HUES6 (cell line): ENCODE data around the gene CYP3A5.

Experiments used
- H3K27ac ChIP-seq: 2 replicates; pipeline ENCODE4 v1.7.0; 2013; ENCODE audit warnings: low read depth, mild to moderate bottlenecking, low read length, inconsistent platforms
- H3K27me3 ChIP-seq: 2 replicates; pipeline ENCODE4 v1.6.1; 2013; ENCODE audit warnings: low read length; ENCODE audit not compliant: control insufficient read depth, insufficient read depth
- H3K36me3 ChIP-seq: 2 replicates; pipeline ENCODE4 v1.6.1; 2013; ENCODE audit warnings: low read length; ENCODE audit not compliant: control insufficient read depth, insufficient read depth
- H3K4me1 ChIP-seq: 2 replicates; pipeline ENCODE4 v1.6.1; 2013; ENCODE audit warnings: low read length; ENCODE audit not compliant: control insufficient read depth, insufficient read depth
- H3K4me3 ChIP-seq: 2 replicates; pipeline ENCODE4 v1.5.1; 2013; ENCODE audit warnings: low read depth, low read length
- H3K9ac ChIP-seq: one replicate; pipeline ENCODE4 v1.6.1; 2013; ENCODE audit warnings: mild to moderate bottlenecking, low read length
- H3K9me3 ChIP-seq: 2 replicates; pipeline ENCODE4 v1.6.1; 2013; ENCODE audit warnings: low read depth, low read length; ENCODE audit not compliant: control insufficient read depth, insufficient read depth

Gene CYP3A5

DNA sequence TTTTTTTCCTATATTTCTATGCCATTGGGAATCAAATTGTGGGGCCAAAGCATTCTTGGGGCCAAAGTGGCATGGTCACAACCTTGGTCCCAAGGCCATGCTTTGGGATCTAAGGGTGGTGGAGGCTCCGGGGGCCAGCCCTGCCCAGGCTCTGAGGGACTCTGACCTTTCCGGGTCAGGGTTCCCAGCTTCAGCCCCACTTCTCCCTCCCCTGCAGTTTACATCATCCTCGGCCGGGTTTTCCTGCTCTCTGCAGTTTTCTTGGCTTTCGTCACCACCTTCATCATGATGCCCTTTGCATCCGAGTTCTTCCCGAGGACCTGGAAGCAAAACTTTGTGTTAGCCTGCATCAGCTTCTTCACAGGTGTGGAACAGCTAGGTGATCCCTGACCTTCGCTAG is 73.3 kb downstream of the CYP3A5 start:
- Histone ChIP-seq H3K4me3 (no peak overlapping the region), H3K4me1 (no peaks in the 10 kb centered on the region), H3K27ac (no peak overlapping the region), H3K9ac (no peak overlapping the region), H3K27me3 (no peaks in the 10 kb centered on the region; the same call in 1 of the 2 replicates), H3K36me3 (no peaks in the 10 kb centered on the region), H3K9me3 (no peaks in the 10 kb centered on the region)

GRCh38 chr7:99605527-99605926 is 74.3 kb downstream of the CYP3A5 start:
- no peak overlapping the region for H3K4me3 ChIP-seq
- H3K4me1 ChIP-seq: no peaks in the 10 kb centered on the region
- no peaks in the 10 kb centered on the region for H3K9me3 ChIP-seq
- no peaks in the 10 kb centered on the region; the same call in 1 of the 2 replicates for H3K27me3 ChIP-seq
- H3K36me3 ChIP-seq: no peaks in the 10 kb centered on the region
- no peak overlapping the region for H3K27ac ChIP-seq
- H3K9ac ChIP-seq: no peak overlapping the region

GRCh38 chr7:99601656-99602310 is 78.0 kb downstream of the CYP3A5 start:
- peaks cover 4% of the 10 kb centered on the region; the same call in 1 of the 2 replicates for H3K4me1 ChIP-seq

DNA sequence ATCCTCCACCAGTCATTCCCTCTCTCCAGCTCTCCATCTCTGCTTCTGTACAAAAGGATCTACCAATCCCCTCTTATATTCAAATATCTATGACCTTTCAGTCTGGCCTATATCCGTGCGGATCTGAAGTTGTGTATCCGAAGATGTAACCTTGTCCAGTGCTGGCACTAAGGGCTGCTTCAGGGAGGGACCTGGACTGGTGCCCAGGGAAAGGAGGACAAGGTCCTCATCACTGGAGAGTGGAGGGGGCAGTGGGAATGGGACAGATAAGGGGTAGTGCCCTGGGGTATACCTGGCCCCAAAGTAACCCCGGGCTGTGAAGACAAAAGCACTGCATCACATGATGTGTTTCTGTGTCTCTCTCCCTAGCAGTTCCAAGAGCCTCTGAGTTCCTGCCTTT is 80.0 kb downstream of the CYP3A5 start:
- Histone ChIP-seq H3K4me1 (peaks cover 4% of the 10 kb centered on the region; the same call in 1 of the 2 replicates), H3K9ac (no peak overlapping the region)

More at GRCh38 chr7:99601656-99602310, 78.0 kb downstream of the CYP3A5 start:
- no peak overlapping the region for H3K4me3 ChIP-seq
- no peaks in the 10 kb centered on the region for H3K9me3 ChIP-seq
- H3K27ac ChIP-seq: no peak overlapping the region
- H3K36me3 ChIP-seq: no peaks in the 10 kb centered on the region
- H3K27me3 ChIP-seq: no peaks in the 10 kb centered on the region
- H3K9ac ChIP-seq: no peak overlapping the region

More for the DNA sequence above, 80.0 kb downstream of the CYP3A5 start:
- no peaks in the 10 kb centered on the region for H3K36me3 ChIP-seq
- no peak overlapping the region for H3K27ac ChIP-seq
- no peak overlapping the region for H3K4me3 ChIP-seq
- no peaks in the 10 kb centered on the region; the same call in 1 of the 2 replicates for H3K9me3 ChIP-seq
- H3K27me3 ChIP-seq: no peaks in the 10 kb centered on the region
